ENCODE measurements around the gene SH2D4B.

Gene SH2D4B

GRCh38 chr10:80598084-80598798 lies 60.5 kb downstream of the SH2D4B start:
- DNase-seq = no peak

GRCh38 chr10:80598951-80599350 lies 61.2 kb downstream of the SH2D4B start:
- DNase-seq = no peak

DNA sequence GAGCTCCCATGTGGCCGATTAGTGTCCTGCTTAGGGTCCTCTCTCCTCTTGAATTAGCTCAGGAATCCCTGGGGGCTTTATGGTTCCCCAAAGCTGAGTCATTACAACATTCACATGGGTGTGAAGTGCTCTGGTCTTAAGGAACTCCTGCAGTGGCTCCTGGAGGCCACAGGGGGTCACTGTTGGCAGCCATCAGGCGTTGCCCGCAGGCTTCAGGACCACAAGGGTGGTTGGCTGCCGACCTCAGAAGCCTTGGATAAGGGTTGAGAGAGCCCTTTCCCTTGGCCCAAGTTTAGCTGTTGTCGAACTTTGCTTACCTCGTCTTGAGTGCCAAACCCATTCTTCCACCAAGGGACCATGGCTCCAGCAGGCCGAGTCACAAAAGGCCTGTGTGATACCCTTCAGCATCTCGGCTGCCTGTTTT lies 61.7 kb downstream of the SH2D4B start:
- peak; percentile 61 for DNase-seq

DNA sequence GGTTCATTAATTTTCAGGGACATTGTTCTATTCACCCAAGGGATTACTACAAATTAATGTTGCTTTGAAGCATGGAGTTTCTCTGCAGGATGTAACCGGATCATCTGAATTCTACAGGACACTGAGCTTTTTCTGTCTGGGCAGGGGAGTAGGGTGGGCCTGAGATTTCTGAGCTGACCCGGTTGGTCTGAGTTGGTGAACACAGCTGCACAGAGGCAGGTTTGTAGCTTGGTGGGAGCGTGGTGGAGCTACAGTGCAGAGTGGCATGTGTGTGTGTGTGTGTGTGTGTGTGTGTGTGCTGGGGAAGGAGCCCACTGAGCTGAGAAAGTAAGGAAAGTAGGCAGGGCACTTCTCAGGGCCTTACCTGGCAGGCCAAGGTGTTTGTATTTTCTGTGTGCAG lies 62.6 kb downstream of the SH2D4B start:
- no peak for DNase-seq

GRCh38 chr10:80602881-80603280 lies 65.2 kb downstream of the SH2D4B start:
- DNase-seq = no peak

- DNase-seq = no peak
These were observed 65.8 kb downstream of the SH2D4B start for GRCh38 chr10:80603516-80603915.

DNA sequence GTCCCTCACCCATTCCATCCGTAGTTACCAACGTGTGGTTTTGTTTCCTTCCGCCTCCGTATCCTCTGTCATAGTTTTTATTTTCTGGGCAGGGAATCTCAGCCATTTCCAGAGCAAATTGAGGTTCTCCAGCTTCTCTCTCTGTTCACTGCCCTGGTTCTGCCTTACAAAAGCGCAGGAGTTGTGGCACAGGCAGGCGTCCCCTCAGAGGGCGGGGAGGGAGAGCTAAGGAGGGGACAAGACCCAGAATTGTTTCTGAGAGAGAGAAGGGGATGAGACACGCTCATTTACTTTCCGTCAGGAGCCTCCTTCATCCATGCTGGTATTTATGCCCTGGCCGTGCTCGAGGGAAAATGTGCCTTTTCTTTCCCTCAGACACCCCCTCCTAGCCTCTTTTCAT lies 71.0 kb downstream of the SH2D4B start:
- DNase-seq = no peak

DNA sequence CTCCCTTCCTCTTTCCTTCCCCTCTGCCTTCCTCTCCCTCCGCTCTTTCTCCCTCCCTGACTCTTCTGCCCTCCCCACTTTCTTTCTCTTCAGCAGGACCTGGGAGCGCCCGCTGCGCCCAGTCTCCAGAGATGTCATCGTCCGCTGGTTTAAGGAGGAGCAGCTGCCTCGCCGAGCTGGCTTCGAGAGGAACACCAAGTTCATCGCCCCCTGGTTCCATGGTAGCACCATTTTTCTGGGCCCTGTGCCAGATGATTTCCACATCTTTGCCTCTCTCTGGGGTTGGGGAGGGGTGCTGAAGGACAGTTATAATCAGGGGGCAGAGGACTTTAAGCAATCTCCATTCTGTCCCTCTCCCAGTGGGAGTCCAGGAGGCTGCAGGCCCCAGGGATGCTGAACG lies 71.6 kb downstream of the SH2D4B start:
- no peak for DNase-seq

DNA sequence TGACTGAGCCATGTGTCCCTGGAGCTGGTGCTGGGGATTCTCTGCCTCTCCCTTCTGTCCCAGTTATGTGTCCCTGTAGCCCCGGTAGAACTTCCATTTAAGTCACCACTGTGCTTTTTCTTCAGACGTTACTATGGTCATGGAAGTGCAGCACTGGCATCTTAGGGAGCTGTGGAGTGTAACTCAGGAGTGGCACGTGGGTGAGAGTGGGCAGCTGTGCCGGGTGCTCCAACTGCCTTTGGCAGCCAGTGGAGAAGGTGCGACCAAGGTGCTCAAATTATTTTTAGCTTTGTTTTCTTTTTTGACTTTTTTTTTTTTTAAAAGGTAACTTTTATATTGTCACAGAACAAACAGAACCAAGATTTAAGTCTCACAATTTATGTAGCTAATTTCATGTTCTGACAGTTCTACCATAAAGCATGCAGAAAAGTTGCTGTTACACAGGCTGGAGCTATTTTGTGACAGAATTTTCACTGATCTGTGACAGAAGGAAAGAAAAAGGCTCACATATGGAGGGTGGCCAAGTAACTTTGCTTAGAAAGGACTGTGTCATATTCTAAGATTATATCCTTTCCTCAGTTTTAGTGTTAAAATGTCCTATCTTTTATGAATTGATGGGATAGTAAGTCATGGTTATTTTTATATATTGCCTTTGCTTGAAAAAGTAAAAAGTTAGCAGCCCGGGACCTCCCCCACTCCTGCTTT lies 73.9 kb downstream of the SH2D4B start:
- no peak for DNase-seq

GRCh38 chr10:80612261-80612660 lies 74.6 kb downstream of the SH2D4B start:
- no peak for DNase-seq

- peak; percentile 45 for DNase-seq
These were observed 75.9 kb downstream of the SH2D4B start for GRCh38 chr10:80613466-80614170.

GRCh38 chr10:80614576-80615416 lies 77.1 kb downstream of the SH2D4B start:
- DNase-seq = no peak

- no peak for DNase-seq
These were observed 80.1 kb downstream of the SH2D4B start for GRCh38 chr10:80617807-80618206.

- no peak for DNase-seq
These were observed 81.3 kb downstream of the SH2D4B start for GRCh38 chr10:80619036-80619435.

DNA sequence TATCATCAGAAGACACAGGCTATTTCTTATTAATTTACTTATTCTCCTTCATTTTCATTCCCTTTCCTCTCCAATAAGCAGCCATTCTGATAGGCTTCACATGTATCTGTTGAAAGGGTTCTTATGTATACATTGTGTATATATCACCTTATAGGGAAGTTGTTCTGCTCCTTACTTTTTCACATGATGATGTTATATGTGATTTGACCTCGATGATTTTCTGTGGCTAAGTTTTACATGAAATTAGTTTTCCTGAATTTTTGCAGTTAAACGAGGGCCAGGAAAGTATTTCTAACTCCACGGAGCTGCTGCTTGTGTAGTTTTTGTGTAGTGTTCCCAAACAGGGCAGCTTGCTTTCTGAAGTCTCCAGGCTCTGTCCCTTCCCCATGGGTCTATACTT lies 84.5 kb downstream of the SH2D4B start:
- DNase-seq = no peak

DNA sequence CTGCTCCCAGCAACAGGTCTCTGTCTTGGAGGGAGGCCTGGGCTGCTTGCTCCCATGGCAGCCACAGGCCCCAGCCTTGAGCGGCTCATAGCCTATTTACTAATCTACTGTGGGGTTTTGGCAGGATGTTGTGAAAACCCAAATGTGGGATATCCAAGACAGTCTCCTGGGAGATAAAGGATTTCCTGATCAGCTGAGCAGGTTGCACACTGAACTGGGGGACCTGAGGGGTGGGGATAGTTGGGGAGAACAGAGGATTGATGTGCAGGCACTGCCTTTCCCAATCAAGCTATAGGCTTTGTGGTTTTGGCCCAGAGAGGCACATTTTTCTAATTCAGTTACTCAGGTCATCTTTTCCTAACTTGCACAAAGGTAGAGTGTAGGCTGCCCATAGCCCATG lies 92.6 kb downstream of the SH2D4B start:
- DNase-seq = no peak

DNA sequence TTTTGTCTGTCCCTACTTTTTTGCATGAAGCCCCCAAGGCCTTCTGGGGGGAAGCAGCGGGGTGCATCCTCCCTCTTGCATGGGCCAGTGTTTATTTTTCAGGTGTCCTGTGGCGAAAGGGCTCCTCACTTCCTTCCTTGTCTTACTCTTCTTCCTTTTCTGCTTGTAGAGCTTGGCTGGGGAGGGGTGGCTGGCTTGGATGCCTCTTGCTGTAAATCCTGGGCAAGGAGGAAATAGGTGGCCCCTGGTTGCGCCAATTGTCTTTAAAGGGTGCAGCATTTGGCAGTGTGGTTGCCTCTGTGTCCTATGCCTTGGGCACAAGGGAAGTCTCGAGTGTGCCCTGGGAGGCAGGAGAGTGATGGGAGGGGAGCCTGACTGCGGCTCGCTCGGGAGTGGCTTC lies 95.0 kb downstream of the SH2D4B start:
- DNase-seq = no peak

- DNase-seq = no peak
These were observed 95.7 kb downstream of the SH2D4B start for GRCh38 chr10:80633383-80633860.

DNA sequence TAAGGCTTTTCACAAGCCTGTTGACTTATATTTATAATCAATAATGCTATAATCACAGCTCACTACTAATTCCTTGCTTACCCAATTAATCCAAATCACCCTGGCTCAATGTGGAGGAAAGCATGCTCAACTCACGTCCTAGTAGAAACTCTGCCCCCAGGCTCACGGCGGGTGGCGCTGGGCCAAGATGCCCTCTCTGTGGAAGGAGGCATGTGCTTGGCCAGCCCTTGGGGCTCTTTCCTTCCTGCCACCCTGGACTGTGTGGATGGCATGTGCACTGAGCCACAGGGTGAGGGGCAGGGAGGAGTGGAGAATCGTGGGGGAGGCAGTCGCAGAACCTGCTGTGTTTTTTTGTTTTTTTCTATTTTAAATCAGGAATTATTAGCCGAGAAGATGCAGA lies 96.2 kb downstream of the SH2D4B start:
- DNase-seq = no peak

GRCh38 chr10:80642661-80643060 lies 105.0 kb downstream of the SH2D4B start:
- no peak for DNase-seq

GRCh38 chr10:80646366-80646765 lies 108.7 kb downstream of the SH2D4B start:
- no peak for DNase-seq

- no peak for DNase-seq
These were observed 109.6 kb downstream of the SH2D4B start for GRCh38 chr10:80647173-80647833.
